ENCODE results near the gene VMP1.
"Not testable (repeated sequence)": the region's sequence is repeated elsewhere in the genome, so short reads cannot be mapped to it uniquely, and the experiment has no call there.

Gene VMP1

DNA sequence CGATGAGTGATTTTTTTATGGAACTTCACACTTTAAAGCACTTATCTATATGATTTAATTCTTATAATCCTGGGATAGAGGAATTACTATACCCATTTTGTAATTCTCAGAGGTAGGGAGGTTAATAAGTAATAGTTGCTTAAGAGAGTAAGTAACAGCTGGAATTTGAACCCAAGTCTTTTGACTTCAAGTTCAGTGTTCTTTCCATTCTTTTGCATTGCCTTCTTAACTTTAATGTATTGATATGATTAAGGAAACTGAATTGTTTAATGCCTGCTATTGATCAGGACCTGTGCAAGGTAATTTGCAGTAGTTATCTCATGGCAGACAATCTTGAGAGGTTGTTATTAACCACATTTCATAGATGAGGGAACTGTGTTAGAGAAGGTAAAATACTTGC is 106.8 kb downstream of the VMP1 start:
- no peak for DNase-seq (ENCODE audit: low read depth)

DNA sequence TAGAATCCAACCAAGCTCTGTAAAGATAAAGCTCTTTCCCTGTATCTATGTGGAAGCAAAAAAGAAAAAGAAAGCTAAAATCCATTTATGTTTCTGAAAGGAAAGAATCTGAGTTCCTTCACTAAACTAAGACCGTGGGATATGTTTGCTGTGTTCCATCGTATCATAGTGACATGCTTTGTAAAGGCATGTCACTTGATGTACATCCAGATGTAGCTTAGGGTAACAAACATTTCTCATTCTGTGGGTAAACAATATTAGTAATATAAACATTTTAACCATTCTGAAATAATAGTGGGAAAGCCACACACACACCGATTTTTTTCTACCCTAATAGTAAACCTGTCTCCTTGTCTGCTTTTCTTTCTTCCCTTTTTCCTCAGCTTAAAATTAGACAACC is 107.2 kb downstream of the VMP1 start:
- DNase-seq (ENCODE audit: low read depth): no peak

- DNase-seq (ENCODE audit: low read depth): no peak
These were observed 108.5 kb downstream of the VMP1 start for GRCh38 chr17:59815965-59816364.

GRCh38 chr17:59825533-59826322 is 118.3 kb downstream of the VMP1 start:
- DNase-seq (ENCODE audit: low read depth): no peak

- DNase-seq (ENCODE audit: low read depth): no peak
These were observed 119.4 kb downstream of the VMP1 start for GRCh38 chr17:59826706-59827453.

GRCh38 chr17:59827721-59828477 is 120.4 kb downstream of the VMP1 start:
- DNase-seq (ENCODE audit: low read depth): no peak

- DNase-seq (ENCODE audit: low read depth): no peak
These were observed 121.0 kb downstream of the VMP1 start for GRCh38 chr17:59828478-59828760.

DNA sequence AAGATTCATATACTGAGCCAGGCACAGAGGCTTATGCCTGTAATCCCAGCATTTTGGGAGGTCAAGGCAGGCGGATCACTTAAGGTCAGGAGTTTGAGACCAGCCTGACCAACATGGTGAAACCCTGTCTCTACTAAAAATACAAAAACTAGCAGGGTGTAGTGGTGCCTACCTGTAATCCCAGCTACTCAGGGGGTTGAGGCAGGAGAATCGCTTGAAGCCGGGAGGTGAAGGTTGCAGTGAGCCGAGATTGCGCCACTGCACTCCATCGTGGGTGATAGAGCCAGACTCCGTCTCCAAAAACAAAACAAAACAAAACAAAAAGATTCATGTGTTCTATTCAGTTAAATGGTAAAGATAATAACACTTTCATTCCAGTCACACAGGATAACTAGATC is 121.4 kb downstream of the VMP1 start:
- DNase-seq (ENCODE audit: low read depth): not testable (repeated sequence)

DNA sequence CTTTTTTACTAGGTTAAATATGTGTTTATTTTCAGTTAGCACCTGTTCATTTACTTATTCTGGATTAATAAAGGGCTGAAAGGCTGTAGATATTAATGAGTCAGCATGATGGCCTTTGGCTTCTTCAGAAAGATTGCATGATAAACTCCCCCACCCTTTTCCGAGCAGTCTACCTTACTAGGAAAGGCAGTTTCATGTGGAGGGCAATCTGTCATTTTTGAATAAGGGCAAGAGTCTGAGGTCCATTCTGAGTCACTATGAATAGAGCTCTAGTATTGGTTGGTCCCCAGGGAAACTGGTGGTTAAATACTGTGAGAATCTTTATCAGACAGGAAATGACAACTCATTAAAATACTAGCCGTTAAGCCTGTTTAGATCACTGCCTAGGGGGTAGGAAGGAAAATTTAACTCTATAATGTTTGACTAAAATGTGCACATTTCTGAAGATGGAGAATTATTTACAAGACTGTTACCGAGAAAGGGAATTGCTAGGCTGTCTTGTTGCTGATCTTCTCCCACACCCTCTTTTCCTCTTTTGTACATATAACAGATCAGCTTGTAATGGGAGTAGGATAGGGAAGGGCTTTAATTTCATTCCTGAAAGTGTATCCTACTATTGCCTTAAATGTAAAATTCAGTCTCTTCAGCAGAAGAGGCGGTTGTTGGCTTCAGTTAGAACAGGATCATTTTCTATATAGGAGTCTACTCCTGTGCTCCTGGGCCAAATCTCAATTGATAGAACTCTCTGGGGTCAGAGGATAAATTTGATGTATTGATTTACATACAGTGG is 122.0 kb downstream of the VMP1 start:
- DNase-seq (ENCODE audit: low read depth): no peak

DNA sequence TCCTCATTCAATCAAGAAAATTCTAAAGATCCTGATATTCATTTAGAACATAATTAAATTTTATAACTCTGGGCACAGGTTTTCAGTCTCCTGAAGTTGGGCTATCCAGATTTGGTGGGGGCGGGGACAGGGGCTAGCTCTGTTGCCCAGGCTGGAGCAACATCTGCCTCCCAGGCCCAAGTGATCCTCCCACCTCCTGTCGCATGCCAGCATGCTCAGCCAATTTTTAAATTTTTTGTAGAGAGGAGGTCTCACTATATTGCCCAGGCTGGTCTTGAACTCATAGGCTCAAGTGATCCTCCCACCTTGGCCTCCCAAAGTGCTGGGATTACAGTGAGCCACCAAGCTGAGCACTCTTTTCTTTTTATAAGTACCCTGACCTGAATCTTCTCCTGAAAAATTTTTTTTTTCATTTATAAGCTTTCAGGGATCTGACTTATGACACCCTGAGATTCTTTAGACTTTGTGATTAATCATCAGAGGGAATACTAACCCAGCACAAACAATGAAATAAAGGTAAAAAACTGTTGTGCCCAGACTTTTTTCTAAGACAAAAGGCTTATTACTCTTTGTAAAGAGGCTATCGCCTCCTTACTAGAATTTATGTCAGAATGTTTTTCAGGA is 122.7 kb downstream of the VMP1 start:
- no peak for DNase-seq (ENCODE audit: low read depth)

GRCh38 chr17:59830846-59831486 is 123.5 kb downstream of the VMP1 start:
- DNase-seq (ENCODE audit: low read depth): no peak

GRCh38 chr17:59832883-59833379 is 125.5 kb downstream of the VMP1 start:
- no peak for DNase-seq (ENCODE audit: low read depth)

- DNase-seq (ENCODE audit: low read depth): no peak
These were observed 130.0 kb downstream of the VMP1 start for GRCh38 chr17:59837308-59838051.

DNA sequence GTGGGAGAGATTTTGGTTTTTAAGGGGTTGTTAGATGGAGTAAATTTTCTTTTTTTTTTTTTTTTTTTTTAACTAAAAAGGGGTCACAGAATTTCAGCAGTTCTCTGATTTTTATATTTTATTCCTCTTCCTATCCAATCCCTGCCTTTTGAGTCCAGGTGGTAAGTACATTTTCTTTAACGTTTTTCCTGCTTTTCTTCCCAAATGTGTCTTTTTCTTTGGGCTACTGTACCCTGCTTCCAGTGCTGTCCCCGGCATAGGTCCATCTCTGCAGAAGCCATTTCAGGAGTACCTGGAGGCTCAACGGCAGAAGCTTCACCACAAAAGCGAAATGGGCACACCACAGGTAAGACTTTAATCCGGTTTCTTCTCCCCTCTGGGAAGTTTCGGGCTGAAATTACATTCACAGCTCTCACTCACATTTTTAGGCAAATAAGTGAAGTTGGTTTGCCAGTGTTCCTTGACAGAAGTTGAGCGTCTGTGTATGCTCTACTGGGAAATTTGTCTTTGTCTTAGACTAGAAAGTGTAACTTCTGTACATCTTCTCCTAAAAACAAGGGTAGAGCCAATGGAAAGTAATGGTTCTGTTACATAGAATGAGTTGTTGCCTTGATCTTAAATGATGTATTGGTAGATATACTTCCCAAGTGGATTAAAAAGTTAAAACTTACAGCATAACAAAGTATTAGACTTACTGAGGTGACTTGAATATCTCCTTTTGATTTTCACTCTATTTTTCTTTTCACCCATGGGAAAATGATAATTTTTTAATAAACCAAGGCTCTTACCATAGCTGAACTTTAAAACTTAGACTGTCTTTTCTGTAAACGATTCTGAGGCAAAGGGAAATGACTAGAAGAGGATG is 130.8 kb downstream of the VMP1 start:
- DNase-seq (ENCODE audit: low read depth): no peak

GRCh38 chr17:59839651-59840328 is 132.3 kb downstream of the VMP1 start:
- no peak for DNase-seq (ENCODE audit: low read depth)

GRCh38 chr17:59840329-59841090 is 133.1 kb downstream of the VMP1 start:
- DNase-seq (ENCODE audit: low read depth): no peak

- not testable (repeated sequence) for DNase-seq (ENCODE audit: low read depth)
These were observed 133.8 kb downstream of the VMP1 start for GRCh38 chr17:59841091-59841881.
